Liver (tissue), 9 donors: ENCODE data around the gene PLXDC1. TPM values are rescaled to one million over a fixed set of nuclear protein-coding genes. Genes with fewer than 3 reads are reported as not detected.

Source experiments
- DNase-seq: peaks from one replicate; pipeline ENCODE4 v3.0.0-alpha.2; 2017; ENCODE audit warnings: low spot score
- H3K27ac ChIP-seq, 2 donors: one replicate each; pipeline ENCODE4 v1.7.0; 2013; ENCODE audit warnings: inconsistent platforms in 2 of 2, low read length in 2 of 2, control low read depth in 1 of 2, low read depth in 1 of 2, mild to moderate bottlenecking in 1 of 2
- H3K27me3 ChIP-seq, 4 donors: one replicate each; pipeline versions ENCODE4 v1.6.1 to v1.7.0; 2013; ENCODE audit warnings: low read length in 3 of 4, inconsistent platforms in 1 of 4, mild to moderate bottlenecking in 1 of 4, moderate library complexity in 1 of 4; ENCODE audit not compliant: control insufficient read depth in 4 of 4, insufficient read depth in 4 of 4
- H3K36me3 ChIP-seq, 4 donors: one replicate each; pipeline versions ENCODE4 v1.6.1 to v1.7.0; 2013; ENCODE audit warnings: low read length in 3 of 4, mild to moderate bottlenecking in 3 of 4, low read depth in 1 of 4, moderate library complexity in 1 of 4; ENCODE audit not compliant: control insufficient read depth in 4 of 4, insufficient read depth in 3 of 4
- H3K4me1 ChIP-seq, 4 donors: one replicate each; pipeline versions ENCODE4 v1.6.1 to v1.7.0; 2013; ENCODE audit warnings: low read length in 3 of 4, mild to moderate bottlenecking in 3 of 4, moderate library complexity in 1 of 4; ENCODE audit not compliant: control insufficient read depth in 4 of 4, insufficient read depth in 4 of 4
- H3K4me3 ChIP-seq, 3 donors: one replicate each; pipeline versions ENCODE4 v1.6.1 to v1.7.0; 2013; ENCODE audit warnings: low read length in 3 of 3, control low read depth in 1 of 3, low read depth in 1 of 3, mild to moderate bottlenecking in 1 of 3
- H3K9ac ChIP-seq, 2 donors: one replicate each; pipeline ENCODE4 v1.7.0; 2013; ENCODE audit warnings: low read length in 2 of 2, mild to moderate bottlenecking in 2 of 2, moderate library complexity in 2 of 2, control low read depth in 1 of 2, low read depth in 1 of 2
- H3K9me3 ChIP-seq, 4 donors: one replicate each; pipeline versions ENCODE4 v1.6.1 to v1.7.0; 2013; ENCODE audit warnings: low read length in 3 of 4; ENCODE audit not compliant: control insufficient read depth in 4 of 4
- ATF3 ChIP-seq: IDR thresholded peaks from 2 replicates; pipeline ENCODE4 v1.6.1; 2016; ENCODE audit warnings: antibody characterized with exemption
- CTCF ChIP-seq: fragments of 150-350 bp; IDR thresholded peaks from 2 replicates; pipeline ENCODE4 v1.5.1; 2017; ENCODE audit warnings: improper control_type of control experiment, low read depth, low read length; ENCODE audit not compliant: missing input control
- EGR1 ChIP-seq, 2 donors: IDR thresholded peaks; 2 replicates each; pipeline ENCODE4 v1.6.1; 2016 to 2018; ENCODE audit warnings: antibody characterized with exemption in 2 of 2, low read depth in 2 of 2
- FOXA1 ChIP-seq: IDR thresholded peaks from 2 replicates; pipeline ENCODE4 v1.6.1; 2016; ENCODE audit warnings: antibody characterized with exemption
- FOXA2 ChIP-seq: IDR thresholded peaks from 2 replicates; pipeline ENCODE4 v1.6.1; 2016; ENCODE audit warnings: antibody characterized with exemption
- GABPA ChIP-seq, 2 donors: IDR thresholded peaks in 1 of 2; conservative IDR thresholded peaks in 1 of 2; 2 replicates each; pipeline ENCODE4 v1.6.1; 2016; ENCODE audit warnings: antibody characterized with exemption in 2 of 2, mild to moderate bottlenecking in 1 of 2, moderate library complexity in 1 of 2
- HNF4A ChIP-seq, 2 donors: conservative IDR thresholded peaks; 2 replicates each; pipeline ENCODE4 v1.6.1; 2016; ENCODE audit warnings: antibody characterized with exemption in 2 of 2, mild to moderate bottlenecking in 2 of 2
- HNF4G ChIP-seq: IDR thresholded peaks from 2 replicates; pipeline ENCODE4 v1.6.1; 2016; ENCODE audit warnings: antibody characterized with exemption
- JUND ChIP-seq, 2 donors: IDR thresholded peaks; 2 replicates each; pipeline ENCODE4 v1.6.1; 2016; ENCODE audit warnings: antibody characterized with exemption in 2 of 2
- MAX ChIP-seq: IDR thresholded peaks from 2 replicates; pipeline ENCODE4 v1.6.1; 2016; ENCODE audit warnings: antibody characterized with exemption
- NR2F2 ChIP-seq: IDR thresholded peaks from 2 replicates; pipeline ENCODE4 v1.6.1; 2016; ENCODE audit warnings: antibody characterized with exemption
- RAD21 ChIP-seq, 2 donors: IDR thresholded peaks; 2 replicates each; pipeline ENCODE4 v1.6.1; 2016; ENCODE audit warnings: antibody characterized with exemption in 2 of 2, mild to moderate bottlenecking in 2 of 2
- REST ChIP-seq: IDR thresholded peaks from 2 replicates; pipeline ENCODE4 v1.6.1; 2016; ENCODE audit warnings: antibody characterized with exemption, mild to moderate bottlenecking
- RXRA ChIP-seq, 2 donors: IDR thresholded peaks; 2 replicates each; pipeline ENCODE4 v1.6.1; 2017 to 2018; ENCODE audit warnings: antibody characterized with exemption in 2 of 2, mild to moderate bottlenecking in 1 of 2
- TAF1 ChIP-seq: conservative IDR thresholded peaks from 2 replicates; pipeline ENCODE4 v1.6.1; 2016; ENCODE audit warnings: antibody characterized with exemption, mild to moderate bottlenecking
- YY1 ChIP-seq: IDR thresholded peaks from 2 replicates; pipeline ENCODE4 v1.6.1; 2016; ENCODE audit warnings: antibody characterized with exemption, mild to moderate bottlenecking
- WGBS: extraction: QIAGEN DNeasy Blood & Tissue Kit; methylation state at CpG from one replicate; pipeline ENCODE4 v1.1.7; 2013; 5-methylcytosine and 5-hydroxymethylcytosine counted together
- polyA plus RNA-seq, 2 donors: library from polyadenylated mRNA; stranded (reverse) in 1 of 2; unstranded in 1 of 2; fragments of 200-250 nt in 1 of 2; fragments of >200 nt in 1 of 2; fragmentation: Nextera tagmentation in 1 of 2; extraction: Ambion mirVana in 1 of 2; gene quantifications; one replicate each; pipeline versions ENCODE4 v1.2.1 to v1.2.3, GENCODE V29; 2013 to 2015
- total RNA-seq, 2 donors: library from RNA; depleted of rRNA; stranded (reverse); fragments of >200 nt; gene quantifications; one replicate each; pipeline ENCODE4 v1.2.3, GENCODE V29; 2014
- donor health status: healthy.
- donor health status: healthy.
- donor health status: healthy.
- donor health status: healthy.
- donor health status: healthy.

PLXDC1 gene
- total and polyA plus RNA-seq, 4 donors: 0.14 to 0.84 (median 0.30) TPM

GRCh38 chr17:39138431-39139160 is 12.8 kb downstream of the PLXDC1 start:
- WGBS: 92% methylated on average over 13 of the region's 13 CpGs

GRCh38 chr17:39134878-39135277 is 16.6 kb downstream of the PLXDC1 start:
- no peak overlapping the region for H3K4me3 ChIP-seq
- WGBS: 88% methylated on average over 6 of the region's 6 CpGs
- no peaks in the 10 kb centered on the region for H3K4me1 ChIP-seq
- no peaks in the 10 kb centered on the region for H3K9me3 ChIP-seq
- DNase-seq: no peak
- H3K27ac ChIP-seq: no peak overlapping the region
- H3K27me3 ChIP-seq: no peaks in the 10 kb centered on the region
- H3K9ac ChIP-seq: no peak overlapping the region
- no peaks in the 10 kb centered on the region for H3K36me3 ChIP-seq
- TF ChIP-seq GABPA (IDR thresholded peaks at IDR 0.05 in 1 of 2, conservative IDR thresholded peaks at IDR 0.05 in 1 of 2) (no peak), NR2F2 (no peak), RAD21 (IDR thresholded peaks at IDR 0.05) (no peak), ATF3 (no peak), REST (no peak), MAX (no peak), JUND (IDR thresholded peaks at IDR 0.05) (no peak)

More at GRCh38 chr17:39138431-39139160, 12.8 kb downstream of the PLXDC1 start:
- Histone ChIP-seq H3K27ac (no peak overlapping the region), H3K27me3 (no peaks in the 10 kb centered on the region), H3K4me3 (no peak overlapping the region), H3K9me3 (no peaks in the 10 kb centered on the region), H3K4me1 (no peaks in the 10 kb centered on the region), H3K9ac (no peak overlapping the region), H3K36me3 (no peaks in the 10 kb centered on the region)
- TF ChIP-seq TAF1: no peak
- no peak for TF ChIP-seq HNF4G
- TF ChIP-seq CTCF: no peak
- no peak for TF ChIP-seq GABPA (IDR thresholded peaks at IDR 0.05 in 1 of 2, conservative IDR thresholded peaks at IDR 0.05 in 1 of 2)
- no peak for TF ChIP-seq FOXA1
- TF ChIP-seq RAD21 (IDR thresholded peaks at IDR 0.05): no peak
- no peak for TF ChIP-seq HNF4A (conservative IDR thresholded peaks at IDR 0.05)
- TF ChIP-seq YY1: no peak
- TF ChIP-seq RXRA (IDR thresholded peaks at IDR 0.05): no peak
- TF ChIP-seq EGR1 (IDR thresholded peaks at IDR 0.05; ENCODE audit: low read depth in 2 of 2): no peak
- no peak for TF ChIP-seq REST
- TF ChIP-seq FOXA2: no peak
- TF ChIP-seq ATF3: no peak
- no peak for TF ChIP-seq NR2F2
- DNase-seq: no peak
